Kidney capillary endothelial cell (primary cell): ENCODE data around the gene ERBB4.
"Not testable (repeated sequence)": the region's sequence is repeated elsewhere in the genome, so short reads cannot be mapped to it uniquely, and the experiment has no call there.

Source experiments
- DNase-seq: peaks from one replicate; pipeline ENCODE4 v3.0.0-alpha.2; 2018; ENCODE audit warnings: low spot score

Gene ERBB4

DNA sequence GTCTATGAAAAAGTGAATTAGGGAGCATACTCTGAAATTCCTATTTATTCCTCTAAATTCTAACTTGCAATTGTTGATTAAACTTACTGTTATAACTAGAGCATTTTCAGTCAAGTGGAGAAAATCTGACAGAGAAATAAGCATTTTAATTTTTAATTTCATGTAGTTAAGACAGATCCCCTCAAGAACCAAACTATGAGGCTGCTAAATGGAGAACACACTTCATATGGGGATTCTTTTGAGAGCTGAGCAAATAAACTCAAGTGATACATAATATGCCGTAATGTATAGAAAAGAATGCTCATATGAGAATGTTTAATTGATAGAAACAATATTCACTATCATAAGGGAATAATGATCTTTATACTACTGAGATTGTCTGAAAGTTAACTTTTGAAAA lies 340.8 kb downstream of the ERBB4 start:
- no peak for DNase-seq

DNA sequence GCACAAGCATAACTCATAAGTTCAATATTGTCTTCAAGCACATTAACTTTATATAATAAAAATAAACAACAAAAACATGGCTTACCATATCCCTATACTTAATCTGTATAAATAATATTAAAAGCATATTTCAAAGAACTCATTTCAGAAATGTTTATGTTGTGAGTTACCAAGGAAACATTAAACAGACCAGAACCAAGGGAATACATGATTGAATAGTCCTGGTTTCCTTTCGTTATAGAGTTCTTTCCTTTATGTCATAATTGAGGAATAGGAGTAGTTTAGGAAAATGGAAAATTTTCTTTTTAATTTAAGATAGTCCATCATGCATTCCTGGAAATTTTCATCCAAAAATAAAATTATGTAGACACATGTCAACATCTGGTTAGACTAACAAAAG lies 343.0 kb downstream of the ERBB4 start:
- no peak for DNase-seq

DNA sequence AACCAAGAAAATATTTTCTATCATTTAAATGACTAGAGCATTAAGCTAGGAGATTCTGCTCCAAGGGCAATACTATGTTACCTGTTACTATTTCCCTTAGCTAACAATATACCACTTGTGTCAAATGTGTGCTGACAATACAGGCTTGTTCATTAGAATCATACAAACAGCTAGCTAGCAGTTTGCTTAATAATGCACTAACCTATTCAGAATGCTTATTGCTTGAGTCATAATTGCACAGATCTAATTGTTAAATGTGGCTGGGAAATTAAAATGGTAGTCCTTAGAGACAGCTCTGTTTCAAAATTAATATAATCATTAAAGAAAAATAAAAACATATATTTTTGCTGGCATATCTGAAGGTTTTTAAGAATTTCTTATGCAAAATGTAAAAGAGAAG lies 344.2 kb downstream of the ERBB4 start:
- no peak for DNase-seq

DNA sequence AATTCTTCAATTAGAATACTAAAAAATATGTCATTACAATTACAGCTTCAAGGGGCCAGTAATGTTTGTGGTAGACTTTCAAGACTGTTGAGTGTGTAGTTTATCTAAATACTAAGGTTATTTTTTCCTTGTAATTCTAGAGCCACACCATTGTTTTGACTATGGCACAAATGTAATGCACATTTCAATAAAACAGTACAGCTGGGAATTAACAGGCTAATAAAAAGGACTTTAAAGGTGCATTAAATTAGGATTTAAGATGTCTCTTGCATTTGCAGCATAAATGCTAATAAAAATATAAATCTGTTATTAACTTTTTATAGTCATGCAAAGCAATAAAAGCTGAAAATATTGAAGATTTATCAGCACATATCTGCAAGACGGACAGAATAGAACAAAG lies 344.8 kb downstream of the ERBB4 start:
- DNase-seq, result no peak

DNA sequence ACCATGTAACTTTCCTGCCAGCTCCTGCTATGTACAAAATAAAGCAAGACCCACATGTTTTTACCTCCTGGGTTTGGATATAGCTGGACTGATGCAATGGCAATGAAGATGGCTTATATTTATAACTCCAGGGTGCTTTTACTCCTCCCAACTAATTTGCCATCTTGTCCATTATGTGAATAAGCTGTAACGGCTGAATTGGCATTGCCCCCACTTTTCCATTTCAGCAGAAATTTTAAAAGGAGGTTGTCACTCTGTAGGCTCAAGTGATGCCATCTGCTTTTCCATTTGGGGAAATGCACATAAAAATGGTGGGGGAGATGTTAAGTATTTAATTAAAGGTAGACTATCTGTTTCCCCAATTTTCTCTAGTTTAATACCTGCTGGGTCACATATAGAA lies 345.5 kb downstream of the ERBB4 start:
- DNase-seq, result no peak

DNA sequence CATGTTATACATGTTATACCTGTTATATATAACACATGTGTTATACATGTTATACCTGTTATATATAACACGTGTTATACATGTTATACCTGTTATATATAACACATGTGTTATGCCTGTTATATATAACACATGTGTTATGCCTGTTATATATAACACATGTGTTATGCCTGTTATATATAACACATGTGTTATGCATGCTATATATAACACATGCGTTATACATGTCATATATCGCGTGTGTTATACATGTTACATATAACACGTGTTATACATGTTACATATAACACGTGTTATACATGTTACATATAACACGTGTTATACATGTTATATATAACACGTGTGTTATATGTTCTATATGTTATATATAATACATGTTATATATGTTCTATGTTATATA lies 347.2 kb downstream of the ERBB4 start:
- not testable (repeated sequence) for DNase-seq

DNA sequence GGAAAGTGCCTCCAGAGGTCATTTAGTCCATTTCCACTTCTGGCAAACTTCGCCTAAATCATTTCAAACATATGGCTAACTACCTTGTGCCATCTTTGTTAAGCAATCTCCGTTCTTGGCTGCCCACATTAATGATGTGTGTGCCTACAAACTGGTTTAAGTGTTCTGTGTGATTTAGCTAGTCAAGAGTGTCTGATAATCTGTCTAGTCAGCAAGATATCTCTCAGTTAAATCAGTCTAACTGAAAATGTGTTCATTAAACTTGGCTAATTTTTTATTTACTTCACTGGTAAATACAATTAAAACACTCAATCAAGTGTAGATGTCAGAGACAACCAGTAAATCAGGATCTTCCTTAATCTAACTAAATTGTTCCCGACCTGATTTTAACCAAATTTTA lies 352.4 kb downstream of the ERBB4 start:
- no peak for DNase-seq

DNA sequence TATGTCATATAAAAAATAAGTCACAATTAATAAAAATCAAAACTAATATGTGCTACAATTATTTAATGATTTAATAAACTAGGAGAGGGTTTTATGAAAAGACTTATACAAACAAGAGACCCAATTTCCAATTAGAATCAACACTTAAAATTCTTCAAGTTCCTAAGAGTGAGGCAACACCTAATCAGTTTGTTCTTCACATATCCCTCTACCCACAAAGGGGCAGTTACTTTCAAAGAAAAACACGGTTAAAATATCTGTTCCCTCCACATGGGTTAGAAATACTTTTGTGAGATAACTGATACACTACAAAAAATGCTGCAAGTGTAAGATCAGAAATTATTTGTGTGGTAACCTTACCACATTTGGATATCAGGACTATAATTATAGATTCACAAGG lies 357.0 kb downstream of the ERBB4 start:
- no peak for DNase-seq

DNA sequence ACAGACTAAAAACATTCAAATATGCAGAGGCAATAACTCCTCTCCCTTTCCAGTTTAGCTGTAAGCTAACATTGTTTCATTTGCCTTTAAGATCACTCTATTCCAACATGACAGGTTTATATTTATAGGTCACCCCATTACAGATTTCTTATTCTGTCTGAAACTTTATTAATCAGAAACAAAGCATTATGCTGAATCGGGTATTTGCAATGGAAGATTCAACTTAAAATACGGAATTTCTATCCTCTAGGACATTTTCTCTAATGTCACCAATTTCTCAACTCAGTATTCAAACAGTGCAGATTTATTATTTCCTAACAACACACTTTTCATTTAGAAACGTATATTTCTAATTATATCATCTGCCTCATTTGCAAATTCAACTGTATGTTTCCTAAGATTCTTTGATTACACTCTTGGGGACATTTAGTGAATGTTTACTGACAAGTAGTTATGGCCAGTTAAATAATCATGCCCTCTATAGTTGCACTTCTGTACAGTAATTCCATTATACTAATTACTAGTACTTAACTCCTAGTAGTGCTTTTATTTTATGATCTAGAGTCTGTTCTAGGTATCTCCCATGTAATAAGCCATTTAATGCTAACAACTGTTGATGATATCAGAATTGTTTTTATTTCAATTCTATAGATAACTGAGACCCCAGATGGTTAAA lies 358.1 kb downstream of the ERBB4 start:
- DNase-seq, result no peak

DNA sequence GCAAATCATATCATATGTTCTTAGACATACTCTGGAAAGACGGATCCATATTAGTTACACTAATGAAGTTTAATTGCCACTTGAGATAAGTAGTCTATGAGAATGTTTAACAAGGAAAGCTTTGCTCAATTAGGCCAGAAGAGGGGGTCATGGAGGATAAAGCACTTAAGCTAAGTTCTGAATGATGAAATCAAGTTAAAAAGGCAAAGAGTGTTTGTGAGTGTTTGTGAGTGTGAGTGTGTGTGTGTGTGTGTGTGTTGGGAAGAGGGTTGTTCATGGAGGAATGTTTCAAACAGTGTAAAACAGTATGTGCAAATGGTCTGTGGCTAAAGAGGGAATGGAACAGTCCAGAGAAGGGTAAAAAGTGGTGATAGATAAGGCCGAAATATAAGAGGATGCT lies 360.9 kb downstream of the ERBB4 start:
- no peak for DNase-seq

DNA sequence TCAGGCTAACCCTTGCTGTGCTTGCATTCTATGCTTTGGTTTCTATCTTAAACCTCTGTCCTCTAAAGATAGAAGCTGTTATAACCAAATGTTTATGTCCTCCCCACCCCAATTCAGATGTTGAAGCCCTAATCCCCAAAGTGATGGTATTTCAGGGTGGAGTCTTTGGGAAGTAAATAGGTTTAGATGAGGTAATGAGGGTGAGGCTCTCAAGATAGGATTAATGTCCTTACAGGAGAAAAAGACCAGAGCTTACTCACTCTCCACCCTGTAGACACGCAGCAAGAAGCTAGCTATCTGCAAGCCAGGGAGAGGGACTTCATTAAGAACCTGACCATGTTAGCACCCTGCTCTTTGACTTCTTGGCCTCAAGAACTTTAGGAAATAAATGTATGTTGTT lies 362.5 kb downstream of the ERBB4 start:
- no peak for DNase-seq

DNA sequence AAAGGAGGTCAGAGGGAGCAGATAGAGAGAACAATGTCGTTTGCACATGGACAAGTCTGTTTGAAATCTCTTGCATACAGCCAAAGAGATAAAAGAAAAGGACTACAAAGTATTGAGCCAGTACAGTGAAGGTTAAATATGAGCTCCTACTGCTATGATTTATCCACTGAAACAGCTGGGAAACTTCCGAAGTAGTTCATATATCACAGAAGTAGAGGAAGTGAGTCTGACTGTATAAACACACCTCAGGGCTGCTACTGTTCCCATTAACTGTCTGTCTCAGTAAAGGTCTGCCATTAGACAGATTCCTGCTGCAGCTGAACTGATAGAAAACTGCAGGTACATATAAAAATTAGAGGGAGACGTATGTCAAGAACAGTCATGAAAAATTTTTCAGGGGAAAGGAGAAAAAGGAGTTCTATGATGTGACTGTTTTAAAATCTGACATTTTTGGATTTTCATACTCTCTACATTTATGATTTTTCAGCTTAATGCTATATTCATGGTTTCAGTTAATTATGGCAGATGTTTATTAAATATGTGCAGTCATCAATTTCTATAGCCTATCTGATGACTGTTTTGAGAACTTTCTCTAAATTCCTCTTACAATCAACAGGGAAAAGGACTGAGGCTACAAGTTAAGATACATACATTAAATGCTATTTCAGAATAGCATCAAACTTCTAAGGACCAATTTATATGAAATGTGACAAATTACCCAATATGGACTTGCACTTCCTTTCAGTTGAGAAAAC lies 364.7 kb downstream of the ERBB4 start:
- peak; percentile 7 for DNase-seq

DNA sequence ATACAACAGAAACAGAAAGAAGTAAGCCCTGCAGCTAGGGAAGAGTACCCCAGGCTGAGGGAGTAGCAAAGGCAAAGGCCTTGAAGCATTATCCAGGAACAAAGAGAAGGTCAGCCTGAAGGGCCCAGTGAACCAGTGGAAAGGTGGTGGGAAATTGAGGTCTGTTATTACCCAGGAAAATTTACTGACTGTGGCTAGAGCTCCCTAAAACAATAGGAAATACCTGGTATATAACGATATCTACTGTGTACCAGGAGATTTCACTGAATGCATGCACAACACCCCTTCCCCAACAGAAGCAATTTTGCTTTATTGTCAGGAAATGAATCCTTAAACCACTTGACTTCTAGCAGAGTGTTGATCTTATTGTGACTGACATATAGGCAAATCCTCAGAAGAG lies 365.3 kb downstream of the ERBB4 start:
- no peak for DNase-seq

DNA sequence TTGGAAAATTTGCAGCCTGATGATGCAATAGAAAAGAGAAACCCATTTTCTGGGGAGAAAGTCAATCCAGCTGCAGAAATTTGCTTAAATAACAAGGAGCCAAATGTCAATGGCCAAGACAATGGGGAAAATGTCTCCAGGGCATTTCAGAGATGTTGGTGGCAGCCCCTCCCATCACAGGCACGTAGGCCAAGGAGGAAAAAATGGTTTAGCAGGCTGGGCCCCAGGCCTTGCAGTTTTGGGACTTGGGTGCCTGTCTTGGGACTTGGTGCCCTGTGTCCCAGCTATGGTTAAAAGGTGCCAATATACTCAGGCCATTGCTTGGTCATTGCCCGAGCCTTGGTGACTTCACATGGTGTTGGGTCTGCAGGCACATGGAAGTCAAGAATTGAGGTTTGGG lies 368.2 kb downstream of the ERBB4 start:
- no peak for DNase-seq

DNA sequence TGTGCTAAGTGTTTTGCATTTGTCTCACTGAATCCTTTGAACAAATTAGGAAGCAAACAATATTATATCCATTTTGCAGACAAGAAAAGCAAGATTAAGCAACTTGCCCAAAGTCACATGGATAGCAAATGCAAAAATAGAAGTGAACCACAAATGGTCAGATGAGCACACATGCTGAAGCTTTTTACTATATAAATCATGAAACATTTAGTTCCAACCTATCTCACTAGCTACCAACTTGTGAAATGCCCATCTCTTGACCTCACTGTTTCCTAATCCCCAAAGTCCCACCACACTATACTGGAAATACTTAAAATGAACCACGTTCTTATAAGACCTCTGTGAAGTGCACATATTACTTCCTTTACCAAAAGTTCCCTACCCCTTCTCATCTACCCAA lies 380.5 kb downstream of the ERBB4 start:
- DNase-seq, result no peak

DNA sequence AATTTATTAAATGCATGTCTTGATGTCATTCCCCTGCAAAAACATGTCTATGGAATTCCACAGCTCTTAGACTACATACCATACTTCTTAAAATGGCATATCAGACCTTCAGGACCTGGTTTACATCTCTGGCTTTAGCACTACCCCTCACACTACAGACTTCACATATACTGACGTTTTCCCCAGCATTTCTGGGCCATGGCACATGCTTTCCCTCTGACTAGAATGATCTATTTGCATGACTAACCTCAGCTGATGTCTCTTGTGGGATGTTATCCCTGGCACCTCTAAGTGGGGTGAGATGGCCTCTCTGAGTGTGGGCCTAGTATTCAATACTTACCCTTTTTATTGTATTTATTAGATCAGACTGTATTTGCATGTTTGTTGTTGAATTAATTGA lies 381.6 kb downstream of the ERBB4 start:
- no peak for DNase-seq

DNA sequence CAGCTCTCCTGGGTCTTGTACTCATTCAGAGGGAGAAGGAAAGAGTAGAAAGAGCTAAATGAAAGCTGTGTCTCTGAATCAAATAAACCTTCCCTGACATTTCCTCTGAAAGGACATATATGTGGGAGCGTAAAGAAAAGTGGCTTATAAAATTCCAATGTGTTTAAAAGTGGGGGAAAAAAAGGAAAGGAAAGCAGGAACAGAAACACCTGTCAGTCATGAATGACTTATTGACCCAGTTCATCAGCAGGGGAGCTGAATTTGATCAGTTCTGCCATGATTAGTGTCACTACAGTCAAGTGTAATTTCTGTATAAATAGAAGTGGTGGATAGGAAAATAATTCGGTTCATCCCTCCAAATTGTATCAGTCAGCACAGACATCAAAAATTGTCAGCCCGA lies 382.5 kb downstream of the ERBB4 start:
- no peak for DNase-seq

DNA sequence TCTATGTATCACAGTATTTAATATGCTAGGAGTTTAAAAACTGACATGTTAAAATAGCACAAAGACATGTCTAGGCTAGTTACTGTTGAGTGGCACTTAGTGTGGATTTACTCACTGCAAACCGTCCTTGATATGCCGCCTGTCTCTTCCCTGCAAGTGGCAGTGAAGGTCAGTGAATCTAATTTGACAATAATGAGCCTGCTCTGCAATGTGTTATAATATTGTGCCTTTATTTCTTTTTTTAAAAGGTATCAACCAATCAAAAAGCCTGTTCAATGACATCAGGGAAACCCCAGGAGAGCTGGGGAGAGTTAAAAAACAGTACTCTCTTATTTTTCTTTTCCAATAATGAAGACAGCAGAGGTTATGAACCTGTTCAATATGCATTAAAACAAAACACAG lies 384.1 kb downstream of the ERBB4 start:
- DNase-seq, result no peak

DNA sequence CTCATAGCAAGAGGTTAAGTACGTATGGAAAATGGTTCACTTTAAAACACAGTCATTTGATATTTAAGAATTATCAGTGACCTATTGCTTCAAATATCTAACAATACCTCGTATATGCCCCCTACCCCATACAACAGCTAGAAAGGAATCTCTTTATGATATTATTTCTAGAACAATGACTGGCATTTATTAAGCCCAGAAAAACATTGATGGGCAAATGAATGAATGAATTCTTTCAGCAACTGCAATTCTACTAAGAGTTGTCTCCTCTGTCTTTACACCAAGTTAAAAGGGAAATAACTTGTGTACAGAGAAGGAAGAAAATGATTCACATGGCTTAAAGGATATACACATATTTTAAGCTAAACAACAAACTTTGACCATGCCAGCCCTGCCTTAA lies 384.7 kb downstream of the ERBB4 start:
- no peak for DNase-seq

DNA sequence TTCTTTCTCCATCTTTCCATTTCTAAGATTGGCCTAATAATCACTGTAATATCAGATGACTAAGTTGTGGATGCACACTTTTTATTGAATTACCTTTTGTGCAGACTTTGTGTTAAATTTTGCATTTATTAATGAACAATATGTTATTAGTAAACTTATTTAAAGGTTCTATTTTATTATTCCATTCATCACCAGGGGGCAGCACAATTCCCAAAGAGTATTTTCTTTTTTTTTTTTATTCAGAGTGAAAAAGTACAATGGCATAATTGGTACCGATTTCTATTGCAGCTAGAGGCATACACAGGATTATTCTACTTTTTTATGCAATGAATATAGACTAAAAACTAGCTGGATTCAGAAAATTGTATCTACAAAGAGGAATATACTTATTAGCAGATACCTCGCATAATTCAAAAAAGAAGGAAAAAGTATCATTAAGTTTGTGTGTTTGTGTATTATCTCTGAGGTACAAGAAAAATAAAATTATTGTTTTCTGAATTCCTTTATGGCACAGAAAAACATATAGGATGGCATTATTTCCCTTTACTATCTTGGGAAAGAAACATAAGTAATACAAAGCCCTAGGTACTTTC lies 390.6 kb downstream of the ERBB4 start:
- DNase-seq, result peak; percentile 4

DNA sequence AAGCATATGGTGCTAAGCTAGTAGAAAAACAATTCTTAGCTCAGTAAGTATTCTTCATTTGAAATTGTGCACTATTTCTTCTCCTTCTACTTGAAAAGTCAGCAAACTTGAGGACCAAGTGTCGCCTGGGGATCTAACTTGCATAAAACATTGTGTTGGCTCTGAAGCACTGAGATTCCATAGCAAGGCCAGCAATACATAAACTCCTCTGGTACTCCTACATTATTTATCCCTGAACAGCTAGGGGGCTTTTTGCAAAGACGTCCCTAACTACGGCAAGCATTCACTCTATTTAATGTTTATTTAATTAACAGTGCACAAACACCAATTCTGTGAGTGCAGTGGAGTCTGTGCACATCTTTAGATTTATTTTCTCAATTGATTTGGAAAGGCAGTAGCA lies 392.2 kb downstream of the ERBB4 start:
- DNase-seq, result no peak

DNA sequence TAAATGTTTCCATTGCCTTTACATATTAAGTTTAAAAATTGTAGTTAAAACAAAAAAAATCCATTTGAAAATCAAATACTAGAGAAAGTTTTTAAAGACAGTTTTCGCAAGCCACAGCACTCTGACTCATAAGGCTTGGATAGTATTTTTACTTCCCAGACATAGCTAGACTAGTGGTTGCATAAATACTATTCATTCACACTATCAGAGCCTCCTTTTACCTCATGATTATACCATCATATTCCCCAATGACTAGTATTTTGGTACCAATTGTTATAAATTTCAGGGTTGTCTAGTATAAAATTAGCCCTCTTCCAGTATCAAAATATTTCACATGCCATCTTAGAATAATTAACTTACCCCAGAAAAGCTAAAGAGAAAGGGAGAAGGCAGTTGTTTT lies 393.5 kb downstream of the ERBB4 start:
- no peak for DNase-seq

DNA sequence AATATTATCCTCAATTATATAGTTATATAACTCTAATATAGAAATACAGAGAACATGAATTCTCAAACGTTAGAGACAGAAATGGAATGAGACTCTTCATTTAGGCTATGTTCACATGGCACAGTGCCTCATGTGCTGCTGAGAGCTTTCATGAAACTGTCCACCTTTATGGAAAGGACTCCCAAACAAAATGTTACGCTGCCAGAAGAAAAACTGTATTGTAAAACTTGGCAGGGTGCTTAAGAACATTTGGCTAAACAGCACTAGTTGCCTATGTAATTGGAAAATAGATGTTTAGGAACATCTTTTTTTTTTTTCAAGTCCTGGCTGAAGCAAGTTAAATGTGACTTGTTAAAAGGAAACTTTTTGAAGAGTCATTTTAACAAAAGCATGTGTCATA lies 396.0 kb downstream of the ERBB4 start:
- DNase-seq, result no peak

DNA sequence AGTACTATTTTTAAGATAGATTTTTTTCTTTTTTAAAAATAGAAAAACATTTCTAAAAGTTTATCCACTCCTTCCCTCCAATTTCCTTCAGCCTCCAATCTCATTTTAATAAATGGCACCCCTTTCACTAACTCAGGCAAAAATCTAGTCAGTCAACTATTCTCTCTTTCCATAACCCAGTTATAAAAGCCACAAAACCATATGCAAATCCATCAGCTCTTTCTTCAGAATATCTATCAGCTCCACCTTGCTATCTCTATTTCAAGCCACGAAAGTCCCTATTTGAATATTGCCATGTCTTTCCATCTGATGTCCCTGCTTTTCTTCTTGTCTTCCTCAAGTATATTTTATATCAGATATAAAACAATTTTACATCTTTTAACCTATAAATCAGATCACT lies 397.1 kb downstream of the ERBB4 start:
- no peak for DNase-seq
